EL (cell line): ENCODE data around the gene TTLL6.
"Not testable (repeated sequence)": the region's sequence is repeated elsewhere in the genome, so short reads cannot be mapped to it uniquely, and the experiment has no call there.

Experiments used
- DNase-seq: peaks from one replicate; pipeline ENCODE4 v3.0.0-alpha.2; 2016

TTLL6 gene

GRCh38 chr17:48722201-48722907 lies 94.7 kb downstream of the TTLL6 start, which contains the start of gene PRAC1:
Gene PRAC1 (minus strand): TSS chr17:48722518. CDS start chr17:48722392, 126 bp downstream.
- no peak for DNase-seq

DNA sequence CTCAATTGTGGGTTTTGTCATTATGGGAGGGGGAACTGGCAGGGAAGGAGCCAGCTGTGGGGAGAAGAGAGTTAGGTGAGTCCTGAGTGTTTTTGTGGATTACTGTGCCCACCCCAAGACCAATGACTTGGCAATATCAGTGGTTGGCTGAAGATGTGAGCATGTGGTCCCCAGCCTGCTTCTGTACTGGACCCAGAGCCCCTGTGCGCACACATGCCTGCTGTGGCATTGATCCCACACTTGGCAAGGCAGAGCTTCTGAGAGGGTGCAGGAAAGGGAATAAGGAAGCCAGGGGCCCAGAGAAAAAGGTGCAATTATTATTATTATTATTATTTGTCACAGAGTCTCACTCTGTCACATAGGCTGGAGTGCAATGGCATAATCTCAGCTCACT lies 96.0 kb downstream of the TTLL6 start:
- DNase-seq: no peak

- no peak for DNase-seq
Observed at GRCh38 chr17:48720266-48721008, 96.6 kb downstream of the TTLL6 start.

GRCh38 chr17:48719642-48720265 lies 97.3 kb downstream of the TTLL6 start:
- DNase-seq: no peak

DNA sequence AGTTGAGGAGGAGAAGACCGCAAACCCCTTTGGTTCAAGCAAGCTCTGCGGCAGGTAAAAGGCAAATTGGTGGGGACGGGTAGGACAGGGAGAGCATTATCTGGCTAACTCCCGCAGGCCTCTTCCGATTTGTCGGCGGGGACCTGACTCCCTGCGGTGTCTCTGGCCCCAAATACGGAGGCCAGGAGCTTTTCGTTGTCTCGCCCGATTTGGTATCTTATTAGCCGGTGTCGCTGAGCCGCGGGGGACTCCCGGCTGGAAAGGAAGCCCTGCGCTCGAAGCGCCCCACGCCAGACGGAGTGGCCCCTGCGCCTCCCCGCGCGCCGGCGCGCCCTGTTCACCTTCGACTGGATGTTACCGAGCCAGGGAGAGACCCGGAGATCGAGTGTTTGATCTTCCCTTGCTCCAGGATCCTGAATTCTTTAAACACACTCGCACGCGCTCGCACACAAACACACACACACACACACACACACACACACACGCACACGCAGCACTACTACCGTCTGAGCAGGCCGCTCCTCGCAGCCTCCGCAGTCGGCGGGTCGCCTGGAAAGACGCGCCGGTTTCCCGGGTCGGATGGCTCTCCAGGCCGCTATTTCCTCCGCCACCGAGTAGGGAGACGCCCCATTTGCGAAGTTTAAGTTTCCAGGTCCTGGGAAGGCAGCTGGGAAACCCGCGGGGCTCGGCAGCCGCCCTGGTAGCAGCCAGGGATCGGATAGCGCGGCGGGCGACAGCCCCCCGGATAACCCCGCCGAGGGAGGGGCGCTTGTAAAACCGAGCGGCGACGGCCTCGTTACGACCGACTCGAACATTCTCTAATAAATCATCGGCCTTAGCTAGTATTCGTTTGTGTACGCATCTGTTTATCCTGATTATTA lies 98.0 kb downstream of the TTLL6 start:
- DNase-seq: no peak

GRCh38 chr17:48718227-48718760 lies 98.7 kb downstream of the TTLL6 start:
- no peak for DNase-seq

DNA sequence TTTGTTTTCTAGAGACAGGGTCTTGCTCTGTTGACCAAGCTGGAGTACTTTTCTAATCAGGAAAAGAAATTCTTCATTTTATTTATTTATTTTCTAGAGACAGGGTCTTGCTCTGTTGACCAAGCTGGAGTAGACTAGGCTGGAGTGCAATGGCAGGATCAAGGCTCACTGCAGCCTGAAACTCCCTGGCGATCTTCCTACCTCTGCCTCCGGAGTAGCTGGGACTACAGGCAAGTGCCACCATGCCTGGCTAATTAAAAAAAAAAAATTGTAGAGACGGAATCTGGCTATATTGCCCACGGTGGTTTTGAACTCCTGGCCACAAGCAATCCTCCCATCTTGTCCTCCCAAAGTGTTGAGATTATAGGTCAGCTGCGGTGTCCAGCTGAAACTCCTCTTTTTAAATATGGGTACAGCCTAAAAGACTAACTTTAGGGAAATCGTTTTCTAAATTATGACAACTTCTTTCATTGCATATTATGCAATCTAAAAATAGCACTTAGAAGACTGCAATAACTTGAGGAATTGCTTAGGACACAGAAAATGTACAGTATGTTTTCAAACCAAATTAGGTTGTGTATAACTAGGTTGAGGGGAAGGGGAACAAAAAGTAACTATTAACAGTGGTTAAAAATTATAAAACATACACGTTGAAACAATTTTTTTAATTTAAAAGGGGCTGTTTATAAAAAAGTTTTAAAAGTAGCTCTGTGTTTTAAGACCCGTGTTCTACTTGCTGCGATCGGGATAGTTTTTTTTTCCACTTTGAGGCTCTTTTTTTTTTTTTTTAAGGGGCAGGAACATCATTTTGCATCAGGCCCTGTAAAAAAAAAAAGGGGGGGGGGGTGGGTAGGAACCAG lies 99.4 kb downstream of the TTLL6 start:
- DNase-seq: no peak

DNA sequence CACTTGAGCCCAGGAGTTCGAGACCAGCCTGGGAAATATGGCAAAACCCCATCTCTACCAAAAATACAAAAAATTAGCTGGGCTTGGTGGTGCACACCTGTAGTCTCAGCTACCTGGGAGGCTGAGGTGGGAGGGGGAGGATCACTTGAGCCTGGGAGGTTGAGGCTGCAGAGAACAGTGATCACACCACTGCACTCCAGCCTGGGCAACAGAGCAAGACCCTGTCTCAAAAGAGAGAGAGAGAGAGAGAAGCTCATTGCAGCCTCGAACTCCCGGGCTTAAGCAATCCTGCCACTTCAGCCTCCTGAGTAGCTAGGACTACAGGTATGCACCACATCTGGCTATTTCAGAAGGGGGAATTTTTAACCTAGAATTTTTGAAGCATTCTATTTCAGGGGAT lies 100.5 kb downstream of the TTLL6 start:
- DNase-seq: not testable (repeated sequence)

- DNase-seq: no peak
Observed at GRCh38 chr17:48715496-48716399, 101.3 kb downstream of the TTLL6 start.
